Cardiac muscle cell (in vitro differentiated cells and primary cell): Measurements from ENCODE around the gene AMPD3. TPM values are rescaled to one million over a fixed set of nuclear protein-coding genes. Genes with fewer than 3 reads are reported as not detected.

Experiments used
- DNase-seq, 2 donors: peaks; one replicate each; pipeline versions ENCODE4 v3.0.0 to v3.0.0-alpha.2; 2010 to 2017; ENCODE audit warnings: low read depth in 1 of 2, low spot score in 1 of 2
- H3K27ac ChIP-seq: fragments of 200-600 bp; sonication (generic); 2 replicates; pipeline ENCODE4 v1.5.1; 2016
- H3K27me3 ChIP-seq: fragments of 200-600 bp; sonication (generic); 2 replicates; pipeline ENCODE4 v1.6.0; 2016; ENCODE audit warnings: control low read depth
- H3K36me3 ChIP-seq: fragments of 200-600 bp; sonication (generic); 2 replicates; pipeline ENCODE4 v1.5.1; 2016; ENCODE audit warnings: control low read depth
- H3K4me1 ChIP-seq: fragments of 200-600 bp; sonication (generic); 2 replicates; pipeline ENCODE4 v1.8.1; 2017; ENCODE audit warnings: low read depth, mild to moderate bottlenecking, mixed run types
- H3K4me3 ChIP-seq: fragments of 200-600 bp; sonication (generic); 2 replicates; pipeline ENCODE4 v1.5.1; 2016; ENCODE audit warnings: mild to moderate bottlenecking
- H3K9me3 ChIP-seq: fragments of 200-600 bp; sonication (generic); 2 replicates; pipeline ENCODE4 v1.5.1; 2017; ENCODE audit warnings: low read depth, mild to moderate bottlenecking, control low read depth
- polyA plus RNA-seq: library from polyadenylated mRNA; unstranded; fragments of >200 nt; fragmentation: Nextera tagmentation; extraction: Ambion mirVana; gene quantifications from 2 replicates; pipeline ENCODE4 v1.2.1, GENCODE V29; 2016
- total RNA-seq: library from RNA; depleted of rRNA; stranded (reverse); fragments of >200 nt; gene quantifications from 2 replicates; pipeline ENCODE4 v1.2.3, GENCODE V29; 2016
- TF ChIP-seq, protein P1 (sequence below): IDR thresholded peaks from 2 replicates; pipeline ENCODE4 v1.5.1; 2012; ENCODE audit warnings: low read depth, mild to moderate bottlenecking, low read length

The AMPD3 gene
- total and polyA plus RNA-seq, 2 experiments from 2014 or later: 2.9 to 3.3 TPM

DNA sequence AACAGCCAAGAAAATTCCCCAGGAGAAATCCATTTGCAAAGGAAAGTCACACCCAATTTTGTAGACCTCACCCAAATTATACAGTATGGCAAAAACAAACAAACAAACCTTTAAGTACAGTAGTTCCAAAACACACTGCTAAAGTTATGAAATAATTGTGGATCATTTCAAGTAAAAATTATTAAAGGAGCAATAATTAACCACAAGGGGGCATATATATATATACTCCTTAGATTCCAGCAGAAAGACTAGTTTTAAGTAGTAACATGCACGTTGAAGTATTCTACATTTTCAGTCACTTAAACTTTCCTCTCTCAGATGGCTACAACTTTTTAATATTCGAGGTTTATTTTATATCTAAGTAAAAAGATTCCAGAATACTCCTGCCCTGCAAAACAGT, 59.1 kb downstream of the AMPD3 start:
- peak in 1 of 2 donors; percentile 48 for DNase-seq
- no peaks in the 10 kb centered on the region for H3K36me3 ChIP-seq
- no peaks in the 10 kb centered on the region for H3K27me3 ChIP-seq
- TF ChIP-seq, protein P1, sequence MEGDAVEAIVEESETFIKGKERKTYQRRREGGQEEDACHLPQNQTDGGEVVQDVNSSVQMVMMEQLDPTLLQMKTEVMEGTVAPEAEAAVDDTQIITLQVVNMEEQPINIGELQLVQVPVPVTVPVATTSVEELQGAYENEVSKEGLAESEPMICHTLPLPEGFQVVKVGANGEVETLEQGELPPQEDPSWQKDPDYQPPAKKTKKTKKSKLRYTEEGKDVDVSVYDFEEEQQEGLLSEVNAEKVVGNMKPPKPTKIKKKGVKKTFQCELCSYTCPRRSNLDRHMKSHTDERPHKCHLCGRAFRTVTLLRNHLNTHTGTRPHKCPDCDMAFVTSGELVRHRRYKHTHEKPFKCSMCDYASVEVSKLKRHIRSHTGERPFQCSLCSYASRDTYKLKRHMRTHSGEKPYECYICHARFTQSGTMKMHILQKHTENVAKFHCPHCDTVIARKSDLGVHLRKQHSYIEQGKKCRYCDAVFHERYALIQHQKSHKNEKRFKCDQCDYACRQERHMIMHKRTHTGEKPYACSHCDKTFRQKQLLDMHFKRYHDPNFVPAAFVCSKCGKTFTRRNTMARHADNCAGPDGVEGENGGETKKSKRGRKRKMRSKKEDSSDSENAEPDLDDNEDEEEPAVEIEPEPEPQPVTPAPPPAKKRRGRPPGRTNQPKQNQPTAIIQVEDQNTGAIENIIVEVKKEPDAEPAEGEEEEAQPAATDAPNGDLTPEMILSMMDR: peak; percentile 34
- no peak overlapping the region for H3K4me3 ChIP-seq
- H3K4me1 ChIP-seq: peaks cover 5% of the 10 kb centered on the region
- H3K9me3 ChIP-seq: no peaks in the 10 kb centered on the region
- H3K27ac ChIP-seq: no peak overlapping the region

DNA sequence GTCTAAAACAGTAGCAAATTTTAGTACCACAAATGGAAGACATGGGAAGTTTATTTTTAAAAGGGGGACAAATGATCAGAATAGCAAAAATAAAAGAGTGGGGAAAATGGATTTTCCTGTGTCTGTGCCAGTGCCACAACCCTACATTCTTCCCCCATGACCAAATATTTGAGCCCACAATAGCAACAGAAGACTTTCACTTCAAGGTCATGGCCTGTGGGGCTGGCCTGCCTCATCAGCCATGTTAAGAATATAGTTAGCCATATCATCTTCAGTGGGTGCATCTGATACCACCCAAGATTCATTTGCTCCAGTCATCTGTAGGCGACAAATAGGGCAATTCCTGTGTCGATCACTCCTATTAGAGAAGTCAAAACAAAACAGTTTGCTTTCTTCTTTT, 59.6 kb downstream of the AMPD3 start:
- H3K9me3 ChIP-seq: no peaks in the 10 kb centered on the region
- H3K27me3 ChIP-seq: no peaks in the 10 kb centered on the region
- no peaks in the 10 kb centered on the region for H3K36me3 ChIP-seq
- peaks cover 5% of the 10 kb centered on the region for H3K4me1 ChIP-seq
- no peak overlapping the region for H3K4me3 ChIP-seq
- no peak overlapping the region for H3K27ac ChIP-seq
- TF ChIP-seq, protein P1: no peak
- peak in 1 of 2 donors; percentile 9 for DNase-seq

DNA sequence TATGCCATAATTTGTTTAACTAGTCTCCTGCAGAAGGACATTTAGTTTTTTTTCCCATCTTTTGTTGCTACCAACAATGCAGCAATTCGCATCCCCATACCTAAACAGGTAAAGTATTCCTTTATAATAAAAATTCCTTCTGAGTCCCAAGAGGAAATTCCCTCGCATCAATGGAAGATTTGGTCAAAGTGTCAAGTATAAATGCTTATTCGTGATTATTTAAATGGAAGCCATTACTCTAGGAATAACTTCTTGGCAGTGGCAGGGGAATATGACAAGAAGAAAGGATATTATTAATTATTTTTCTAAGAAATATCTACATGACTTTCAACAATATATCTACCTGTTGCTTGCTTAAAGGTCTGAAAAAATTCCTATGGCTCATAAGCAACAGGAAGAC, 60.4 kb downstream of the AMPD3 start:
- Histone ChIP-seq H3K27ac (no peak overlapping the region), H3K9me3 (no peaks in the 10 kb centered on the region), H3K36me3 (no peaks in the 10 kb centered on the region), H3K4me1 (peaks cover 5% of the 10 kb centered on the region), H3K4me3 (no peak overlapping the region), H3K27me3 (no peaks in the 10 kb centered on the region)
- TF ChIP-seq, protein P1: no peak
- no peak for DNase-seq

DNA sequence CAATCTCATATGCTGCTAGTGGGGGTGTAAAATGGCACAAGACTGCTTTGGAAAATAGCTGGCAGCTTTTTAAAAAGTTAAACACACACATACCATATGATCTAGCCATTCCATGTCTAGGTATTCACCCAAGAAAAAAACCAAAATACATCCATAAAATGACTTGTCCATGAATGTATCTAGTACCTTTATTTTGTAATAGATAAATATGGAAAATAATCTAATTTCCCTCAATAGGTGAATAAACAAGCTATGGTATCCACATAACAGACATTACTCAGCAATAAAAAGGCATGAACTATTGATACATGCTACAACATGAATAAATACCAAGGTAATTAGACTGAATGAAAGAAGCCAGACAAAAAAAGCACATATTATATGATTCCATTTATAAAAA, 63.1 kb downstream of the AMPD3 start:
- Histone ChIP-seq H3K36me3 (peaks cover 7% of the 10 kb centered on the region), H3K9me3 (no peaks in the 10 kb centered on the region), H3K4me3 (no peak overlapping the region), H3K4me1 (peaks cover 5% of the 10 kb centered on the region), H3K27me3 (no peaks in the 10 kb centered on the region), H3K27ac (no peak overlapping the region)
- no peak for DNase-seq
- TF ChIP-seq, protein P1: no peak

DNA sequence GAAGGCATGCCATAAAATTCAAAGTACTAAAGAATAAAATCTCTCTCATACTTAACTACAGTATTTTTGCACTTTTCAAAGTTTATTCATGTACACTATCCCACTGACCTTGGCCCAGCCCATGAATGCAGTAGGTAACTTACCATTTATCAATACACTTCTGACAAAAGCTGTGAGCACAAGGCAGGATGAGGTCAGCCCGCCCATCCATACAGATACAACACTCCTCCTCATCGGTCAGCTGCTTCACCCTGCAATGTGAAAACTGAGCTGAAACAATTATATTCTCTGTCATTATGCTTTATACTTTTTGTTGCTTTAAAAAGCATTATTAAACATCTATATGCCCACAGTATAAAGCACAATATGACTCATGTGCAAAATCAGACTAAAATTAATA, 63.8 kb downstream of the AMPD3 start:
- Histone ChIP-seq H3K27me3 (no peaks in the 10 kb centered on the region), H3K27ac (no peak overlapping the region), H3K4me3 (no peak overlapping the region), H3K9me3 (no peaks in the 10 kb centered on the region), H3K36me3 (peaks cover 7% of the 10 kb centered on the region), H3K4me1 (peaks cover 5% of the 10 kb centered on the region)
- no peak for DNase-seq
- TF ChIP-seq, protein P1: no peak

DNA sequence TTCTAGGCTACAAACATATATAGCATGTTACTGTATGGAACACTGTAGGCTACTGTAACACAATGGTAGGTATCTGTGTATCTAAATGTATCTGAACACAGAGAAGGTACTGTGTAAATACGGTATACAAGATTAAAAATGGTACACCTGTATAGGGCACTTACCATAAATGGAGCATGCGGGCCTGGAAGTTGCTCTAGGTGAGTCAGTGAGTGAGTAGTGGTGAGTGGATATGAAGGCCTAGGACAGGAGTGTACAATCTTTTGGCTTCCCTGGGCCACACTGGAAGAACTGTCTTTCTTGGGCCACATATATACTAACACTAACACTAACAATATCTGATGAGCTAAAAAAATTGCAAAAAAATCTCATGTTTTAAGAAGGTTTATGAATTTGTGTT, 64.6 kb downstream of the AMPD3 start:
- H3K9me3 ChIP-seq: no peaks in the 10 kb centered on the region
- peaks cover 3% of the 10 kb centered on the region for H3K4me1 ChIP-seq
- H3K4me3 ChIP-seq: no peak overlapping the region
- no peak for DNase-seq
- H3K27ac ChIP-seq: no peak overlapping the region
- peaks cover 11% of the 10 kb centered on the region for H3K36me3 ChIP-seq
- TF ChIP-seq, protein P1: no peak
- no peaks in the 10 kb centered on the region for H3K27me3 ChIP-seq
